Stomach (tissue), 4 donors: ENCODE measurements around the gene ZNF652.

Experiments
- POLR2A ChIP-seq, 4 donors: fragments of 450-650 bp; IDR thresholded peaks; one replicate each; pipeline ENCODE4 v1.6.1; 2016; ENCODE audit warnings: antibody characterized with exemption in 4 of 4, control low read depth in 2 of 4, mild to moderate bottlenecking in 1 of 4, moderate library complexity in 1 of 4
- POLR2AphosphoS5 ChIP-seq, 3 donors: sonication (generic); formaldehyde crosslinking; IDR thresholded peaks; one replicate each; pipeline ENCODE4 v1.6.1; 2016; ENCODE audit warnings: antibody characterized with exemption in 3 of 3
- TF ChIP-seq, protein P1 (sequence below), 7 experiments: fragments of 450-650 bp in 4 of 7; fragments of 200-600 bp in 3 of 7; sonication (generic) in 3 of 7; IDR thresholded peaks; one replicate each; pipeline ENCODE4 v1.5.1; 2016 to 2019; ENCODE audit warnings: antibody characterized with exemption in 7 of 7, control low read depth in 2 of 7, mild to moderate bottlenecking in 1 of 7

DNA sequence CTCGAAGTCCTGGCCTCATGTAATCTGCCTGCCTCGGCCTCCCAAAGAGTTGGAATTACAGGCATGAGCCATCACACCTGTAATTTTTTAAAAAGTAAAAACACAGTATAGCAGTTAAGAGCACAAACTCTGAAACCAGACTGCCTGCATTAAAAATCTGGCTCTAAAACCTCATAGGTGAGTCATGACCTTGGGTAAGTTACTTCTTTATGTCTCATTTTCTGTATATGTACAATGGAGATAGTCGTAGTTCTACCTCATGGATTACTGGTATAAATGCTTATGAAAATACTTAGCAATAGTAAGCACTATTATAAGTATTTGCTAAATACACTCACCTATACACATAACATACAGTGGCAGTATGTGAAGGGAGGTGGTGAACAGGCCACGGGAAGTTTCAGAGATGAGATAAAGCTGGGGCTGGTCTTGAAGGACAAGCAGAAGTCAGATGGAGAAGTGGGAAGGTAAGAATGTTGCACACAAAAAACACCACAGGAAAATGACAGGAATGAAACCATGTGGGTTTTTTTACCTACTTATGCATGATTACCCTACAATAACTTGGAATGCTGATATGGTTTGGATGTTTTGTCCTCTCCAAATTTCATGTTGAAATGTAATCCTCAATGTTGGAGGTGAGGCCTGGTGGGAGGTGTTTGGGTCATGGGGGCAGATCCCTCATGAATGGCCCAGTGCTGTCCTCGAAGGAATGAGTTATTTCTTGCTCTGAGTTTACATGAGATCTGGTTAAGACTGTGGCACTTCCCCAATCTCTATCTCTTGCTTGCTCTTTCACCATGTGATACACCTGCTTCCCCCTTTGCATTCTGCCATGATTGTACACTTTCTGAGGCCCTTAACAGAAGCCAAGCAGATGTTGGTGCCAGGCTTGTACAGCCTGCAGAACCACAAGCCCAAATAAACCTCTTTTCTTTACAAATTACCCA is 33.9 kb downstream of the ZNF652 start:
- TF ChIP-seq, protein P1, sequence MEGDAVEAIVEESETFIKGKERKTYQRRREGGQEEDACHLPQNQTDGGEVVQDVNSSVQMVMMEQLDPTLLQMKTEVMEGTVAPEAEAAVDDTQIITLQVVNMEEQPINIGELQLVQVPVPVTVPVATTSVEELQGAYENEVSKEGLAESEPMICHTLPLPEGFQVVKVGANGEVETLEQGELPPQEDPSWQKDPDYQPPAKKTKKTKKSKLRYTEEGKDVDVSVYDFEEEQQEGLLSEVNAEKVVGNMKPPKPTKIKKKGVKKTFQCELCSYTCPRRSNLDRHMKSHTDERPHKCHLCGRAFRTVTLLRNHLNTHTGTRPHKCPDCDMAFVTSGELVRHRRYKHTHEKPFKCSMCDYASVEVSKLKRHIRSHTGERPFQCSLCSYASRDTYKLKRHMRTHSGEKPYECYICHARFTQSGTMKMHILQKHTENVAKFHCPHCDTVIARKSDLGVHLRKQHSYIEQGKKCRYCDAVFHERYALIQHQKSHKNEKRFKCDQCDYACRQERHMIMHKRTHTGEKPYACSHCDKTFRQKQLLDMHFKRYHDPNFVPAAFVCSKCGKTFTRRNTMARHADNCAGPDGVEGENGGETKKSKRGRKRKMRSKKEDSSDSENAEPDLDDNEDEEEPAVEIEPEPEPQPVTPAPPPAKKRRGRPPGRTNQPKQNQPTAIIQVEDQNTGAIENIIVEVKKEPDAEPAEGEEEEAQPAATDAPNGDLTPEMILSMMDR (IDR thresholded peaks at IDR 0.05): no peak
- TF ChIP-seq POLR2A (IDR thresholded peaks at IDR 0.05) (no peak), POLR2AphosphoS5 (IDR thresholded peaks at IDR 0.05) (no peak)
